Sigmoid colon (tissue), 7 donors: ENCODE results near the gene EIF2S2. TPM values are rescaled to one million over a fixed set of nuclear protein-coding genes. Genes with fewer than 3 reads are reported as not detected.

Experiments
- DNase-seq: peaks from one replicate; pipeline ENCODE4 v3.0.0-alpha.2; 2019
- H3K27ac ChIP-seq, 4 donors: fragments of 200-600 bp; sonication (generic); one replicate each; pipeline ENCODE4 v1.5.1; 2016 to 2019; ENCODE audit warnings: mild to moderate bottlenecking in 1 of 4
- H3K27me3 ChIP-seq, 3 donors: fragments of 200-600 bp; sonication (generic); one replicate each; pipeline ENCODE4 v1.5.1; 2019; ENCODE audit warnings: mild to moderate bottlenecking in 1 of 3
- H3K36me3 ChIP-seq, 4 donors: fragments of 200-600 bp; sonication (generic); one replicate each; pipeline ENCODE4 v1.5.1; 2016 to 2019
- H3K4me1 ChIP-seq, 4 donors: fragments of 200-600 bp; sonication (generic); one replicate each; pipeline ENCODE4 v1.5.1; 2017 to 2019
- H3K4me3 ChIP-seq, 4 donors: fragments of 200-600 bp; sonication (generic); one replicate each; pipeline ENCODE4 v1.5.1; 2017 to 2019; ENCODE audit warnings: mild to moderate bottlenecking in 2 of 4, moderate library complexity in 1 of 4
- H3K9me3 ChIP-seq, 4 donors: fragments of 200-600 bp in 3 of 4; sonication (generic) in 3 of 4; one replicate each; pipeline versions ENCODE4 v1.5.1 to v1.6.1; 2013 to 2019
- CTCF ChIP-seq, 4 experiments: fragments of 450-650 bp in 3 of 4; fragments of 200-600 bp in 1 of 4; IDR thresholded peaks; one replicate each; pipeline ENCODE4 v1.5.1; 2016 to 2019; ENCODE audit warnings: antibody characterized with exemption in 4 of 4, mild to moderate bottlenecking in 3 of 4, moderate library complexity in 2 of 4
- EP300 ChIP-seq, 4 donors: sonication (generic); formaldehyde crosslinking; IDR thresholded peaks; one replicate each; pipeline ENCODE4 v1.6.1; 2017; ENCODE audit warnings: antibody characterized with exemption in 4 of 4
- POLR2A ChIP-seq, 2 donors: fragments of 450-650 bp; IDR thresholded peaks; one replicate each; pipeline ENCODE4 v1.6.1; 2016; ENCODE audit warnings: antibody characterized with exemption in 2 of 2, mild to moderate bottlenecking in 2 of 2, moderate library complexity in 2 of 2
- POLR2AphosphoS5 ChIP-seq, 4 donors: sonication (generic); formaldehyde crosslinking; IDR thresholded peaks; one replicate each; pipeline ENCODE4 v1.6.1; 2017; ENCODE audit warnings: antibody characterized with exemption in 4 of 4
- WGBS, 2 donors: extraction: QIAGEN DNeasy Blood & Tissue Kit; methylation state at CpG; one replicate each; pipeline ENCODE4 v1.1.7; 2013; 5-methylcytosine and 5-hydroxymethylcytosine counted together
- intact Hi-C: fragments of 100-400 bp; cut with DNase I; formaldehyde crosslinking; loops from one replicate; pipeline ENCODE4 v1.15.1; 2023
- polyA plus RNA-seq, 3 donors: library from polyadenylated mRNA; stranded (reverse); fragments of 200-250 nt; gene quantifications; one replicate each; pipeline ENCODE4 v1.2.3, GENCODE V29; 2013
- total RNA-seq, 4 donors: library from RNA; depleted of rRNA; stranded (reverse); fragments of >200 nt; gene quantifications; one replicate each; pipeline ENCODE4 v1.1.0, GENCODE V29; 2016
- donor health status: healthy with polysubstance abuse.
- donor health status: Bipolar disorder and iron deficiency.
- donor health status: healthy.

Gene EIF2S2
- total and polyA plus RNA-seq, 7 donors = 44.6 to 69.8 (median 52.8) TPM

- DNase-seq = no peak
- no peak for TF ChIP-seq EP300 (IDR thresholded peaks at IDR 0.05)
- TF ChIP-seq POLR2A (IDR thresholded peaks at IDR 0.05) = no peak
- no peak for TF ChIP-seq POLR2AphosphoS5 (IDR thresholded peaks at IDR 0.05)
- TF ChIP-seq CTCF (IDR thresholded peaks at IDR 0.05) = no peak
- H3K27me3 ChIP-seq = no peaks in the 10 kb centered on the region
- H3K4me1 ChIP-seq = no peaks in the 10 kb centered on the region
- no peaks in the 10 kb centered on the region for H3K36me3 ChIP-seq
- WGBS, 2 donors = 94 to 95% methylated on average over 43 of the region's 43 CpGs
- no peak overlapping the region for H3K27ac ChIP-seq
- no peak overlapping the region for H3K4me3 ChIP-seq
- intact Hi-C loops = no loop called here
- no peaks in the 10 kb centered on the region for H3K9me3 ChIP-seq
Measured at GRCh38 chr20:34122274-34122980, 10.4 kb upstream of the EIF2S2 start.

GRCh38 chr20:34120213-34120612 lies 8.2 kb upstream of the EIF2S2 start:
- 93% methylated on average over 2 of the region's 2 CpGs for WGBS, 2 donors
- H3K4me1 ChIP-seq = no peaks in the 10 kb centered on the region
- H3K4me3 ChIP-seq = no peak overlapping the region
- TF ChIP-seq EP300 (IDR thresholded peaks at IDR 0.05) = no peak
- no peak for TF ChIP-seq POLR2A (IDR thresholded peaks at IDR 0.05)
- TF ChIP-seq CTCF (IDR thresholded peaks at IDR 0.05) = no peak
- TF ChIP-seq POLR2AphosphoS5 (IDR thresholded peaks at IDR 0.05) = no peak
- no peak for DNase-seq
- intact Hi-C loops = no loop called here
- no peaks in the 10 kb centered on the region for H3K27me3 ChIP-seq
- no peaks in the 10 kb centered on the region for H3K36me3 ChIP-seq
- no peaks in the 10 kb centered on the region for H3K9me3 ChIP-seq
- H3K27ac ChIP-seq = no peak overlapping the region

GRCh38 chr20:34115232-34115631 lies 3.2 kb upstream of the EIF2S2 start:
- TF ChIP-seq POLR2A (IDR thresholded peaks at IDR 0.05) = no peak
- TF ChIP-seq POLR2AphosphoS5 (IDR thresholded peaks at IDR 0.05) = no peak
- TF ChIP-seq CTCF (IDR thresholded peaks at IDR 0.05) = no peak
- no peak for TF ChIP-seq EP300 (IDR thresholded peaks at IDR 0.05)
- H3K27ac ChIP-seq = no peak overlapping the region
- DNase-seq = no peak
- intact Hi-C loops = no loop called here
- no peaks in the 10 kb centered on the region for H3K36me3 ChIP-seq
- H3K27me3 ChIP-seq = no peaks in the 10 kb centered on the region
- H3K4me3 ChIP-seq = no peak overlapping the region
- H3K9me3 ChIP-seq = no peaks in the 10 kb centered on the region
- H3K4me1 ChIP-seq = peaks cover 0 to 15% (median 11%) of the 10 kb centered on the region in 4 donors

GRCh38 chr20:34114809-34115208 lies 2.8 kb upstream of the EIF2S2 start:
- Histone ChIP-seq H3K9me3 (no peaks in the 10 kb centered on the region), H3K4me1 (peaks cover 0 to 19% (median 16%) of the 10 kb centered on the region in 4 donors), H3K27ac (no peak overlapping the region), H3K27me3 (no peaks in the 10 kb centered on the region), H3K4me3 (no peak overlapping the region), H3K36me3 (peaks cover 0 to 2% (median 0%) of the 10 kb centered on the region in 4 donors)
- TF ChIP-seq CTCF (IDR thresholded peaks at IDR 0.05) (no peak), POLR2AphosphoS5 (IDR thresholded peaks at IDR 0.05) (no peak), POLR2A (IDR thresholded peaks at IDR 0.05) (no peak), EP300 (IDR thresholded peaks at IDR 0.05) (no peak)
- no peak for DNase-seq
- WGBS, 2 donors = 91 to 95% methylated on average over 4 of the region's 4 CpGs
- intact Hi-C loops = loop anchor here (5.0 kb wide), 1 partner anchor 448 kb away; the partner anchor contains the start of gene ACTL10
